WTC11 (cell line): ENCODE results near the gene HIBADH.

Experiments used
- ATF1 ChIP-seq: sonication (generic); formaldehyde crosslinking; IDR thresholded peaks from 2 replicates; pipeline ENCODE4 v1.8.1; 2023; ENCODE audit warnings: mild to moderate bottlenecking, moderate library complexity, missing genetic modification reagents
- ATF3 ChIP-seq: sonication (generic); formaldehyde crosslinking; conservative IDR thresholded peaks from 2 replicates; pipeline ENCODE4 v1.8.1; 2022; ENCODE audit warnings: mild to moderate bottlenecking, missing genetic modification reagents
- CREM ChIP-seq: sonication (generic); formaldehyde crosslinking; IDR thresholded peaks from 2 replicates; pipeline ENCODE4 v1.8.1; 2022; ENCODE audit warnings: mild to moderate bottlenecking, missing genetic modification reagents, moderate library complexity
- E2F4 ChIP-seq: sonication (generic); formaldehyde crosslinking; IDR thresholded peaks from 2 replicates; pipeline ENCODE4 v1.8.1; 2022; ENCODE audit warnings: low read depth, mild to moderate bottlenecking, moderate library complexity, missing genetic modification reagents, borderline replicate concordance
- E2F5 ChIP-seq: sonication (generic); formaldehyde crosslinking; IDR thresholded peaks from 2 replicates; pipeline ENCODE4 v1.8.1; 2022; ENCODE audit warnings: mild to moderate bottlenecking, moderate library complexity, missing genetic modification reagents
- GABPB1 ChIP-seq: sonication (generic); formaldehyde crosslinking; IDR thresholded peaks from 2 replicates; pipeline ENCODE4 v1.8.1; 2023; ENCODE audit warnings: mild to moderate bottlenecking, missing genetic modification reagents
- GRHL2 ChIP-seq: fragments of 250-450 bp; sonication (Bioruptor Pico); IDR thresholded peaks from 2 replicates; pipeline ENCODE4 v1.8.0; 2022; ENCODE audit warnings: mild to moderate bottlenecking, moderate library complexity; ENCODE audit not compliant: insufficient replicate concordance, severe bottlenecking
- JUN ChIP-seq: sonication (generic); formaldehyde crosslinking; IDR thresholded peaks from 2 replicates; pipeline ENCODE4 v1.8.0; 2023; ENCODE audit warnings: mild to moderate bottlenecking, missing genetic modification reagents
- SMAD3 ChIP-seq: sonication (generic); formaldehyde crosslinking; IDR thresholded peaks from 2 replicates; pipeline ENCODE4 v1.8.0; 2022; ENCODE audit warnings: missing genetic modification reagents, mild to moderate bottlenecking, borderline replicate concordance
- TCF7 ChIP-seq: sonication (generic); formaldehyde crosslinking; IDR thresholded peaks from 2 replicates; pipeline ENCODE4 v1.8.0; 2022; ENCODE audit warnings: mild to moderate bottlenecking, low read depth, missing genetic modification reagents, moderate library complexity
- TF ChIP-seq, protein P1 (sequence below): fragments of 200-600 bp; IDR thresholded peaks from 2 replicates; pipeline ENCODE4 v1.8.0; 2022; ENCODE audit warnings: antibody characterized with exemption
- TF ChIP-seq, protein P2 (sequence below): sonication (generic); formaldehyde crosslinking; conservative IDR thresholded peaks from 2 replicates; pipeline ENCODE4 v1.8.1; 2023; ENCODE audit warnings: mild to moderate bottlenecking, low read depth, missing genetic modification reagents, moderate library complexity
- TF ChIP-seq, protein P3 (sequence below): sonication (generic); formaldehyde crosslinking; IDR thresholded peaks from 2 replicates; pipeline ENCODE4 v1.8.0; 2022; ENCODE audit warnings: mild to moderate bottlenecking, missing genetic modification reagents

- no peak for TF ChIP-seq E2F4 (CRISPR knock-in tag)
- TF ChIP-seq GRHL2 (CRISPR knock-in tag) = no peak
- TF ChIP-seq, protein P1, sequence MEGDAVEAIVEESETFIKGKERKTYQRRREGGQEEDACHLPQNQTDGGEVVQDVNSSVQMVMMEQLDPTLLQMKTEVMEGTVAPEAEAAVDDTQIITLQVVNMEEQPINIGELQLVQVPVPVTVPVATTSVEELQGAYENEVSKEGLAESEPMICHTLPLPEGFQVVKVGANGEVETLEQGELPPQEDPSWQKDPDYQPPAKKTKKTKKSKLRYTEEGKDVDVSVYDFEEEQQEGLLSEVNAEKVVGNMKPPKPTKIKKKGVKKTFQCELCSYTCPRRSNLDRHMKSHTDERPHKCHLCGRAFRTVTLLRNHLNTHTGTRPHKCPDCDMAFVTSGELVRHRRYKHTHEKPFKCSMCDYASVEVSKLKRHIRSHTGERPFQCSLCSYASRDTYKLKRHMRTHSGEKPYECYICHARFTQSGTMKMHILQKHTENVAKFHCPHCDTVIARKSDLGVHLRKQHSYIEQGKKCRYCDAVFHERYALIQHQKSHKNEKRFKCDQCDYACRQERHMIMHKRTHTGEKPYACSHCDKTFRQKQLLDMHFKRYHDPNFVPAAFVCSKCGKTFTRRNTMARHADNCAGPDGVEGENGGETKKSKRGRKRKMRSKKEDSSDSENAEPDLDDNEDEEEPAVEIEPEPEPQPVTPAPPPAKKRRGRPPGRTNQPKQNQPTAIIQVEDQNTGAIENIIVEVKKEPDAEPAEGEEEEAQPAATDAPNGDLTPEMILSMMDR = no peak
- TF ChIP-seq ATF1 (CRISPR knock-in tag) = no peak
- TF ChIP-seq TCF7 (CRISPR knock-in tag) = no peak
- TF ChIP-seq SMAD3 = no peak
- TF ChIP-seq, protein P2, sequence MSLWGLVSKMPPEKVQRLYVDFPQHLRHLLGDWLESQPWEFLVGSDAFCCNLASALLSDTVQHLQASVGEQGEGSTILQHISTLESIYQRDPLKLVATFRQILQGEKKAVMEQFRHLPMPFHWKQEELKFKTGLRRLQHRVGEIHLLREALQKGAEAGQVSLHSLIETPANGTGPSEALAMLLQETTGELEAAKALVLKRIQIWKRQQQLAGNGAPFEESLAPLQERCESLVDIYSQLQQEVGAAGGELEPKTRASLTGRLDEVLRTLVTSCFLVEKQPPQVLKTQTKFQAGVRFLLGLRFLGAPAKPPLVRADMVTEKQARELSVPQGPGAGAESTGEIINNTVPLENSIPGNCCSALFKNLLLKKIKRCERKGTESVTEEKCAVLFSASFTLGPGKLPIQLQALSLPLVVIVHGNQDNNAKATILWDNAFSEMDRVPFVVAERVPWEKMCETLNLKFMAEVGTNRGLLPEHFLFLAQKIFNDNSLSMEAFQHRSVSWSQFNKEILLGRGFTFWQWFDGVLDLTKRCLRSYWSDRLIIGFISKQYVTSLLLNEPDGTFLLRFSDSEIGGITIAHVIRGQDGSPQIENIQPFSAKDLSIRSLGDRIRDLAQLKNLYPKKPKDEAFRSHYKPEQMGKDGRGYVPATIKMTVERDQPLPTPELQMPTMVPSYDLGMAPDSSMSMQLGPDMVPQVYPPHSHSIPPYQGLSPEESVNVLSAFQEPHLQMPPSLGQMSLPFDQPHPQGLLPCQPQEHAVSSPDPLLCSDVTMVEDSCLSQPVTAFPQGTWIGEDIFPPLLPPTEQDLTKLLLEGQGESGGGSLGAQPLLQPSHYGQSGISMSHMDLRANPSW = no peak
- TF ChIP-seq E2F5 (CRISPR knock-in tag) = no peak
- no peak for TF ChIP-seq GABPB1 (CRISPR knock-in tag)
- TF ChIP-seq ATF3 (CRISPR knock-in tag) = no peak
- TF ChIP-seq, protein P3, sequence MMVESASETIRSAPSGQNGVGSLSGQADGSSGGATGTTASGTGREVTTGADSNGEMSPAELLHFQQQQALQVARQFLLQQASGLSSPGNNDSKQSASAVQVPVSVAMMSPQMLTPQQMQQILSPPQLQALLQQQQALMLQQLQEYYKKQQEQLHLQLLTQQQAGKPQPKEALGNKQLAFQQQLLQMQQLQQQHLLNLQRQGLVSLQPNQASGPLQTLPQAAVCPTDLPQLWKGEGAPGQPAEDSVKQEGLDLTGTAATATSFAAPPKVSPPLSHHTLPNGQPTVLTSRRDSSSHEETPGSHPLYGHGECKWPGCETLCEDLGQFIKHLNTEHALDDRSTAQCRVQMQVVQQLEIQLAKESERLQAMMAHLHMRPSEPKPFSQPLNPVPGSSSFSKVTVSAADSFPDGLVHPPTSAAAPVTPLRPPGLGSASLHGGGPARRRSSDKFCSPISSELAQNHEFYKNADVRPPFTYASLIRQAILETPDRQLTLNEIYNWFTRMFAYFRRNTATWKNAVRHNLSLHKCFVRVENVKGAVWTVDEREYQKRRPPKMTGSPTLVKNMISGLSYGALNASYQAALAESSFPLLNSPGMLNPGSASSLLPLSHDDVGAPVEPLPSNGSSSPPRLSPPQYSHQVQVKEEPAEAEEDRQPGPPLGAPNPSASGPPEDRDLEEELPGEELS (CRISPR knock-in tag) = no peak
- no peak for TF ChIP-seq JUN (CRISPR knock-in tag)
- no peak for TF ChIP-seq CREM (CRISPR knock-in tag)
Observed at GRCh38 chr7:27567266-27567665, 95.4 kb downstream of the HIBADH start.
